CD14-positive monocyte (primary cell): ENCODE data around the gene CCDC82. TPM values are rescaled to one million over a fixed set of nuclear protein-coding genes. Genes with fewer than 3 reads are reported as not detected.

Experiments used
- DNase-seq, 3 donors: peaks; one replicate each; pipeline ENCODE4 v3.0.0-alpha.2; 2011 to 2022
- H2AFZ ChIP-seq: 2 replicates; pipeline ENCODE4 v1.6.0; 2012; ENCODE audit warnings: mild to moderate bottlenecking, low read depth, low read length, inconsistent platforms; ENCODE audit not compliant: insufficient read depth, poor library complexity, severe bottlenecking
- H3K27ac ChIP-seq, 2 donors: 1 replicate in 1 of 2; 2 replicates in 1 of 2; pipeline ENCODE4 v1.5.1; 2012 to 2013; ENCODE audit warnings: low read length in 2 of 2, control low read depth in 1 of 2, inconsistent platforms in 1 of 2, low read depth in 1 of 2, mild to moderate bottlenecking in 1 of 2
- H3K27me3 ChIP-seq, 2 donors: one replicate each; pipeline versions ENCODE4 v1.6.0 to v1.6.1; 2011 to 2013; ENCODE audit warnings: low read length in 2 of 2; ENCODE audit not compliant: control insufficient read depth in 2 of 2, insufficient read depth in 2 of 2
- H3K36me3 ChIP-seq, 2 donors: replicated peaks in 1 of 2; 1 replicate in 1 of 2; 2 replicates in 1 of 2; pipeline versions ENCODE4 v1.5.1 to v1.6.1; 2012 to 2013; ENCODE audit warnings: low read length in 2 of 2, control low read depth in 1 of 2, inconsistent platforms in 1 of 2, mild to moderate bottlenecking in 1 of 2; ENCODE audit not compliant: insufficient read depth in 2 of 2, control insufficient read depth in 1 of 2
- H3K4me1 ChIP-seq, 2 donors: 1 replicate in 1 of 2; 2 replicates in 1 of 2; pipeline versions ENCODE4 v1.5.1 to v1.6.1; 2012 to 2013; ENCODE audit warnings: low read length in 2 of 2, control low read depth in 1 of 2, inconsistent platforms in 1 of 2, mild to moderate bottlenecking in 1 of 2, moderate library complexity in 1 of 2; ENCODE audit not compliant: insufficient read depth in 2 of 2, control insufficient read depth in 1 of 2
- H3K4me2 ChIP-seq: replicated peaks from 2 replicates; pipeline ENCODE3; 2012; ENCODE audit warnings: low read length, moderate library complexity, mild to moderate bottlenecking; ENCODE audit not compliant: poor library complexity, severe bottlenecking; ENCODE audit errors: extremely low read depth
- H3K4me3 ChIP-seq, 3 experiments: fragments of 200-600 bp in 1 of 3; sonication (generic) in 1 of 3; replicated peaks in 1 of 3; 1 replicate in 2 of 3; 2 replicates in 1 of 3; pipeline ENCODE4 v1.5.1; 2011 to 2013; ENCODE audit warnings: low read length in 3 of 3, mild to moderate bottlenecking in 3 of 3, control low read depth in 2 of 3, low read depth in 2 of 3, inconsistent platforms in 1 of 3, moderate library complexity in 1 of 3
- H3K79me2 ChIP-seq: 2 replicates; pipeline ENCODE4 v1.6.0; 2012; ENCODE audit warnings: mild to moderate bottlenecking, control low read depth, inconsistent platforms, low read length, moderate library complexity; ENCODE audit not compliant: insufficient read depth
- H3K9ac ChIP-seq: 2 replicates; pipeline ENCODE4 v1.6.0; 2017; ENCODE audit warnings: low read length, mild to moderate bottlenecking; ENCODE audit not compliant: insufficient read depth, poor library complexity, severe bottlenecking
- H3K9me3 ChIP-seq, 2 donors: replicated peaks in 1 of 2; 1 replicate in 1 of 2; 2 replicates in 1 of 2; pipeline versions ENCODE4 v1.5.1 to v1.6.1; 2012 to 2013; ENCODE audit warnings: low read length in 2 of 2, control low read depth in 1 of 2; ENCODE audit not compliant: control insufficient read depth in 1 of 2, insufficient read depth in 1 of 2
- H4K20me1 ChIP-seq: 2 replicates; pipeline ENCODE4 v1.6.0; 2012; ENCODE audit warnings: mild to moderate bottlenecking, low read length, control low read depth, moderate library complexity; ENCODE audit not compliant: insufficient read depth
- H3K27ac Mint-ChIP-seq, 7 donors: one replicate each; pipeline ENCODE4 v1.8.0; 2020; ENCODE audit warnings: mild to moderate bottlenecking in 7 of 7, mixed read lengths in 7 of 7, moderate library complexity in 6 of 7, inconsistent platforms in 2 of 7
- H3K27me3 Mint-ChIP-seq, 3 donors: one replicate each; pipeline ENCODE4 v1.8.0; 2021 to 2022; ENCODE audit warnings: low read depth in 3 of 3, mild to moderate bottlenecking in 3 of 3, mixed read lengths in 3 of 3, moderate library complexity in 3 of 3, inconsistent platforms in 1 of 3
- H3K36me3 Mint-ChIP-seq, 2 donors: one replicate each; pipeline ENCODE4 v1.8.0; 2020; ENCODE audit warnings: mixed read lengths in 2 of 2, inconsistent platforms in 1 of 2, mild to moderate bottlenecking in 1 of 2
- H3K4me1 Mint-ChIP-seq: one replicate; pipeline ENCODE4 v1.8.0; 2020; ENCODE audit warnings: mild to moderate bottlenecking, mixed read lengths
- H3K4me3 Mint-ChIP-seq, 2 donors: one replicate each; pipeline ENCODE4 v1.8.0; 2020; ENCODE audit warnings: mild to moderate bottlenecking in 2 of 2, mixed read lengths in 2 of 2, moderate library complexity in 1 of 2
- H3K9me3 Mint-ChIP-seq, 7 donors: one replicate each; pipeline ENCODE4 v1.8.0; 2020 to 2022; ENCODE audit warnings: mixed read lengths in 7 of 7, mild to moderate bottlenecking in 6 of 7, moderate library complexity in 6 of 7, inconsistent platforms in 2 of 7
- CTCF ChIP-seq: fragments of 200-600 bp; IDR thresholded peaks from one replicate; pipeline ENCODE4 v1.8.0; 2022; ENCODE audit warnings: antibody characterized with exemption, mild to moderate bottlenecking
- WGBS: methylation state at CpG from one replicate; pipeline ENCODE4 v1.1.5; 2013; ENCODE audit warnings: missing lambda C conversion rate; ENCODE audit not compliant: insufficient coverage; 5-methylcytosine and 5-hydroxymethylcytosine counted together
- intact Hi-C, 2 donors: fragments of 100-400 bp; cut with micrococcal nuclease; formaldehyde crosslinking; loops; one replicate each; pipeline versions ENCODE4 v1.15.0 to v1.15.1; 2023
- polyA plus RNA-seq, 3 donors: library from polyadenylated mRNA; depleted of rRNA in 1 of 3; unstranded in 2 of 3; stranded (reverse) in 1 of 3; fragments of 300-500 nt in 2 of 3; fragments of >200 nt in 1 of 3; fragmentation: Illumina TruSeq in 2 of 3; gene quantifications; 1 replicate in 2 of 3; 2 replicates in 1 of 3; pipeline ENCODE4 v1.2.3, GENCODE V29; 2012 to 2021

Gene CCDC82
- polyA plus RNA-seq, 3 donors = 10.7 to 18.2 (median 12.2) TPM

- Histone ChIP-seq H3K9ac (no peak overlapping the region), H3K4me1 (peaks cover 8 to 16% of the 10 kb centered on the region in 2 donors), H3K27ac (no peak overlapping the region), H4K20me1 (no peaks in the 10 kb centered on the region), H2AFZ (no peak overlapping the region), H3K4me2 (no peak overlapping the region), H3K4me3 (no peak overlapping the region), H3K36me3 (peaks cover 31 to 56% of the 10 kb centered on the region in 2 donors), H3K27me3 (no peaks in the 10 kb centered on the region), H3K79me2 (peaks cover 49% of the 10 kb centered on the region), H3K9me3 (no peaks in the 10 kb centered on the region)
- WGBS = 100% methylated on average over 1 of the region's 2 CpGs
- DNase-seq = no peak
- Mint-ChIP-seq H3K4me3 (no peak overlapping the region), H3K36me3 (peaks cover 27 to 32% of the 10 kb centered on the region in 2 donors), H3K27me3 (no peaks in the 10 kb centered on the region), H3K9me3 (no peaks in the 10 kb centered on the region), H3K4me1 (peaks cover 18% of the 10 kb centered on the region), H3K27ac (no peak overlapping the region)
- no peak for TF ChIP-seq CTCF
- intact Hi-C loops = no loop called here
Observed at GRCh38 chr11:96385187-96385586, 4.5 kb downstream of the CCDC82 start.

GRCh38 chr11:96384156-96384555, 5.6 kb downstream of the CCDC82 start:
- Histone ChIP-seq H2AFZ (no peak overlapping the region), H3K27me3 (no peaks in the 10 kb centered on the region), H3K4me2 (no peak overlapping the region), H3K4me1 (peaks cover 7 to 14% of the 10 kb centered on the region in 2 donors), H3K9me3 (no peaks in the 10 kb centered on the region), H3K27ac (no peak overlapping the region), H3K79me2 (peaks cover 40% of the 10 kb centered on the region), H3K4me3 (no peak overlapping the region), H4K20me1 (no peaks in the 10 kb centered on the region), H3K9ac (no peak overlapping the region), H3K36me3 (peaks cover 37 to 62% of the 10 kb centered on the region in 2 donors)
- Mint-ChIP-seq H3K4me3 (no peak overlapping the region), H3K9me3 (no peaks in the 10 kb centered on the region), H3K27ac (peak overlapping the region in 1 of 7 donors; percentile 1), H3K4me1 (peaks cover 17% of the 10 kb centered on the region), H3K27me3 (no peaks in the 10 kb centered on the region), H3K36me3 (peaks cover 35 to 38% of the 10 kb centered on the region in 2 donors)
- DNase-seq = no peak
- no CpG with 5 or more reads among the region's 3 CpGs for WGBS
- intact Hi-C loops = no loop called here
- TF ChIP-seq CTCF = no peak
